Lower lobe of right lung (tissue), 2 donors: ENCODE data around the gene INPP5E. TPM values are rescaled to one million over a fixed set of nuclear protein-coding genes. Genes with fewer than 3 reads are reported as not detected.
"Not testable (repeated sequence)": the region's sequence is repeated elsewhere in the genome, so short reads cannot be mapped to it uniquely, and the experiment has no call there.

ENCODE experiments used
- ATAC-seq, 2 donors: fragments of 200-7000 bp; cut with Tn5 transposase; one replicate each; pipeline ENCODE4 v1.9.1; 2020 to 2022; ENCODE audit warnings: mild to moderate bottlenecking in 2 of 2, moderate library complexity in 2 of 2
- DNase-seq: peaks from one replicate; pipeline ENCODE4 v3.0.0-alpha.2; 2020
- H3K27ac ChIP-seq: fragments of 200-600 bp; one replicate; pipeline ENCODE4 v1.8.0; 2022
- H3K27me3 ChIP-seq: fragments of 200-600 bp; one replicate; pipeline ENCODE4 v1.8.0; 2022; ENCODE audit warnings: low read depth
- H3K36me3 ChIP-seq: fragments of 200-600 bp; one replicate; pipeline ENCODE4 v1.8.0; 2022; ENCODE audit warnings: mild to moderate bottlenecking
- H3K4me1 ChIP-seq: fragments of 200-600 bp; one replicate; pipeline ENCODE4 v1.8.0; 2022
- H3K4me3 ChIP-seq: fragments of 200-600 bp; one replicate; pipeline ENCODE4 v1.8.0; 2022; ENCODE audit warnings: mild to moderate bottlenecking
- H3K9me3 ChIP-seq: fragments of 200-600 bp; one replicate; pipeline ENCODE4 v1.8.0; 2022
- intact Hi-C: fragments of 100-400 bp; cut with DNase I; formaldehyde crosslinking; loops from one replicate; pipeline ENCODE4 v1.11.0; 2022
- total RNA-seq: library from RNA; stranded (reverse); fragmentation: NEBNext Ultra II Directional; extraction: Animal tissue kit (Norgen Biotek cat#: 25700); gene quantifications from one replicate; pipeline ENCODE4 v1.2.1, GENCODE V29; 2021
- TF ChIP-seq, protein P1 (sequence below): fragments of 200-600 bp; IDR thresholded peaks from one replicate; pipeline ENCODE4 v1.8.0; 2022; ENCODE audit warnings: antibody characterized with exemption, mild to moderate bottlenecking
- donor health status: DM: no; HTN: yes; CAD: no; lungs with severe emphysema.

Gene INPP5E
- total RNA-seq, 1 donor from 2014 or later, result 13.8 TPM

DNA sequence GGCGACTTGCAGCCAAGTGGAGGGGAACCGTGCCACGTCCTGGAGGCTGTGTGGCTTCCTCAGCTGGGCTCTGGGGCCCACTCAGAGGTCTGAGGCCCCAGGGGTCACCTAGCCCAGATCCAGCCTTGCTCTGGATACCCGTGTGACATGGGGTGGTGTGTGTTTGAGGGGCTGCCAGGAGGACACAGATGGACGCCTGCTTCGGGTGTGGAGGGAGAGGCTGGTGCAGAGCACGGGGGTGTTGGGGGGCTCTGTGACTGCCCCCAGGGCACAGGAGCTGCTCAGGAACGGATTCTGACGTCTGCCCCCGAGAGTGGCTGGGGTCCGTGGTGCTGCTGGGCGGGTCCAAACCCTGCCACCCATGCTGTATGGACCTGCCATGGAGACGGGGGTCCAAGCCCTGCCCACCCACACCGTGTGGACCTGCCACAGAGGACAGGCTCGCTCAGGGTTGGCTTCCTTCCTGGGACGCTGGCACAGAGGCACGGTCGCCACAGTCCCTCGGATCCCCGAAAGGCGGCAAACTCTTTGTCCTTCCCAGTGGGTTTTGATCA, 10.5 kb downstream of the INPP5E start:
- TF ChIP-seq, protein P1, sequence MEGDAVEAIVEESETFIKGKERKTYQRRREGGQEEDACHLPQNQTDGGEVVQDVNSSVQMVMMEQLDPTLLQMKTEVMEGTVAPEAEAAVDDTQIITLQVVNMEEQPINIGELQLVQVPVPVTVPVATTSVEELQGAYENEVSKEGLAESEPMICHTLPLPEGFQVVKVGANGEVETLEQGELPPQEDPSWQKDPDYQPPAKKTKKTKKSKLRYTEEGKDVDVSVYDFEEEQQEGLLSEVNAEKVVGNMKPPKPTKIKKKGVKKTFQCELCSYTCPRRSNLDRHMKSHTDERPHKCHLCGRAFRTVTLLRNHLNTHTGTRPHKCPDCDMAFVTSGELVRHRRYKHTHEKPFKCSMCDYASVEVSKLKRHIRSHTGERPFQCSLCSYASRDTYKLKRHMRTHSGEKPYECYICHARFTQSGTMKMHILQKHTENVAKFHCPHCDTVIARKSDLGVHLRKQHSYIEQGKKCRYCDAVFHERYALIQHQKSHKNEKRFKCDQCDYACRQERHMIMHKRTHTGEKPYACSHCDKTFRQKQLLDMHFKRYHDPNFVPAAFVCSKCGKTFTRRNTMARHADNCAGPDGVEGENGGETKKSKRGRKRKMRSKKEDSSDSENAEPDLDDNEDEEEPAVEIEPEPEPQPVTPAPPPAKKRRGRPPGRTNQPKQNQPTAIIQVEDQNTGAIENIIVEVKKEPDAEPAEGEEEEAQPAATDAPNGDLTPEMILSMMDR, result no peak
- peaks cover 62% of the 10 kb centered on the region for H3K36me3 ChIP-seq

DNA sequence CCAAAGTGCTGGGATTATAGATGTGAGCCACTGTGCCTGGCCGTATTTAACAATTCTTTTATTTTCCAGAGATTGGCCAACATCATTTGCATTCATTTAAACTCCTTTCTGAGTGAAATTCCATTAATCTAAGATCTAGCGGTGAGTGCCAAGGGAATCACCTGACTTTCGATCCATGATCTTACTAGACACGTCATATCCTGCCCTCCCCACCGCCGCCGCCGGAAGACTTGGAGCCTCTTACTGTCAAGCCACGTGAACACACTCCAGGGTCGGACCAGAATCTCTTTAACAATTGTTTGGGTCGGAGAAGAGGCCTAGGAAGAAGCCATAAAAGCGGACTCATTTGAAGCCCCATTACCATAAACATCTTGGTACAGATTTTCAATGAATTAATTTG, 12.9 kb downstream of the INPP5E start:
- peaks cover 64% of the 10 kb centered on the region for H3K36me3 ChIP-seq
- TF ChIP-seq, protein P1, result no peak
- no peak overlapping the region for H3K4me3 ChIP-seq
- H3K27ac ChIP-seq, result no peak overlapping the region
- H3K4me1 ChIP-seq, result no peaks in the 10 kb centered on the region
- no peak for DNase-seq
- ATAC-seq, result no peak
- intact Hi-C loops, result no loop called here
- no peaks in the 10 kb centered on the region for H3K27me3 ChIP-seq
- H3K9me3 ChIP-seq, result no peaks in the 10 kb centered on the region

More for the DNA sequence above, 10.5 kb downstream of the INPP5E start:
- H3K27ac ChIP-seq, result no peak overlapping the region
- no peaks in the 10 kb centered on the region for H3K9me3 ChIP-seq
- no peak overlapping the region for H3K4me3 ChIP-seq
- H3K4me1 ChIP-seq, result no peaks in the 10 kb centered on the region
- no peak for DNase-seq
- intact Hi-C loops, result no loop called here
- no peaks in the 10 kb centered on the region for H3K27me3 ChIP-seq
- no peak for ATAC-seq

DNA sequence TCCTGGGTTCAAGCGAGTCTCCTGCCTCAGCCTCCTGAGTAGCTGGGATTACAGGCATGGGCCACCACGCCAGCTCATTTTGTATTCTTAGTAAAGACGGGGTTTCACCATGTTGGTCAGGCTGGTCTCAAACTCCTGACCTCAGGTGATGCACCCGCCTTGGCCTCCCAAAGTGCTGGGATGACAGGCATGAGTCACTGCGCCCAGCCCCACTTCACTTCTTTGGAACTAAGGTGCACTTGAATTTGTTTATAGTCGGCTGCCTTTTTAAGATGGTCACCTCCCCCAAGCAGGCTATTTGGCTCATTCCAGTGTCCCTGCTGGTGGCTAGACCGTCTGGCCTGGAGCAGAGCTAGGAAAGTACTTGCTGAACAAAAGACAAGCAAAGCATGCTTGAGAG, 14.3 kb downstream of the INPP5E start:
- peaks cover 72% of the 10 kb centered on the region for H3K36me3 ChIP-seq
- H3K27me3 ChIP-seq, H3K27ac ChIP-seq, H3K4me1 ChIP-seq, H3K9me3 ChIP-seq, H3K4me3 ChIP-seq, intact Hi-C loops: not testable (repeated sequence)
- DNase-seq, result peak; percentile 42
- ATAC-seq, result peak in 1 of 2 donors; percentile 56

DNA sequence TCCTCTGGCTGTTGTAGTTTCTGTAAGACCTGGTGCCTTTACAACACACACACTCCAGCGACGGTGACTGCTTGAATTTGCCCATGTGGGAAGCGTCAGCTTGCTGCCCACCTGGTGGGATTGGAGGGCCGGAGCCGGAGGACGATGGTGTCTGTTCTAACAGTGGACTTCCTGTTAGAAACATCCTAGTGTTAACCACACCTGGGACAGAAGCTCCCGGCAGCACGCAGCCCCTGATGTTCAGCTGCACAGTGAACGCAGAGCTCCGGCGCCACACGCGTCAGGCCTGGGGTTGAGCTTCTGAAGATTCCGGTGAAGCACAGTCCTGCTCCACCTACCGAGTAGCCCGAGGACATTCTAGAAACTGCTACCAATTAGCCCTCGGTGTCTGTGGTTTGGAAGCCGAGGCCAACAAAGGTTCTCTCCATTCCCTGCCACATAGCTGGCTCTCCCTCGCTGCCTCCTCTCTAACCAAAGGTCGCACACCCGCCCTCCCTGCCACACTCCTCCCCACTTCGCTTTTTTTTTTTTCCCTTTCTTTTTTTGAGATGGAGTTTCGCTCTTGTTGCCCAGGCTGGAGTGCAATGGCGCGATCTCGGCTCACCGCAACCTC, 14.8 kb downstream of the INPP5E start:
- Histone ChIP-seq H3K9me3 (no peaks in the 10 kb centered on the region), H3K27ac (no peak overlapping the region), H3K4me1 (no peaks in the 10 kb centered on the region), H3K27me3 (no peaks in the 10 kb centered on the region), H3K36me3 (peaks cover 72% of the 10 kb centered on the region), H3K4me3 (no peak overlapping the region)
- TF ChIP-seq, protein P1, result no peak
- intact Hi-C loops, result no loop called here
- peak; percentile 32 for DNase-seq
- ATAC-seq, result no peak

DNA sequence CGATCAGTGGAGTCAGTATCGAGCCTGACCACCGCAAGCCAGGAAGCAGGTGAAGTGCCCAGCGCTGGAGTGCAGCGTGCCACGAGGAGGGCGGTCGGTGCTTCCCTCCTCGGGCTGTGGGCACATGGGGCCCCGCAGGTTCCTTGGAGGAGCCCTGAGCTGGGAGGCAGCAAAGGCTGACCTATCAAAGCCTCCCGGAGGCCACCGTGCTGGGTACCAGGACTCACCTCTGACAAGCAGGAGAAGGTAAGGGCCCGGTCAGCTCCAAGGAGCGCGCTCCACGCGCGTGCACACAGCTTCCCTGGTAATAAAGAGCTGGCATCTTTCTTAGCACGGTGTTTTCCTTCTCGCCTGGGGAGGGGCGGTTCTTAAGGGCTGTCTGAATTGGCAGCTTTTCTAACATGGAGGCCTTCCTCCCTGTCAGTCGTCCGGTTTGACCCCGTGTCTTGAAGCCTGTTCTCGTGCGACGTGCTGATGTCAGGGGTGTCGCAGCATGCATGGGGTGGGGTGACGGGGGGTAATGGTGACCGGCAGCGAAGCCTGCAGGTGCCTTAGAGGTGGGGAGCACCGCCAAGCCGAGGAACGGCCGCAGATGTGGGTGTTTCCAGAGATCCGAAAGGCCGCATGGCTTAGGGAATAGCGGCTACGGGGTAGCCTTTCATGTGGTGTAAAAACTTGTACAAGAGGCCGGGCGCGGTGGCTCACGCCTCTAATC, 16.1 kb downstream of the INPP5E start:
- peak in 1 of 2 donors; percentile 6 for ATAC-seq
- DNase-seq, result no peak

More for the DNA sequence above, 16.1 kb downstream of the INPP5E start:
- no peaks in the 10 kb centered on the region for H3K27me3 ChIP-seq
- no peak overlapping the region for H3K4me3 ChIP-seq
- no peaks in the 10 kb centered on the region for H3K4me1 ChIP-seq
- intact Hi-C loops, result no loop called here
- H3K9me3 ChIP-seq, result no peaks in the 10 kb centered on the region
- TF ChIP-seq, protein P1, result no peak
- H3K27ac ChIP-seq, result no peak overlapping the region
- peaks cover 72% of the 10 kb centered on the region for H3K36me3 ChIP-seq
